CD4-positive, alpha-beta T cell treated with Interleukin-4 for 1 hour (primary cell): ENCODE data around the gene TP53INP2.
"Not testable (repeated sequence)": the region's sequence is repeated elsewhere in the genome, so short reads cannot be mapped to it uniquely, and the experiment has no call there.

Experiments
- DNase-seq, 2 donors: peaks; one replicate each; pipeline ENCODE4 v3.0.0-alpha.2; 2020 to 2022

TP53INP2 gene

DNA sequence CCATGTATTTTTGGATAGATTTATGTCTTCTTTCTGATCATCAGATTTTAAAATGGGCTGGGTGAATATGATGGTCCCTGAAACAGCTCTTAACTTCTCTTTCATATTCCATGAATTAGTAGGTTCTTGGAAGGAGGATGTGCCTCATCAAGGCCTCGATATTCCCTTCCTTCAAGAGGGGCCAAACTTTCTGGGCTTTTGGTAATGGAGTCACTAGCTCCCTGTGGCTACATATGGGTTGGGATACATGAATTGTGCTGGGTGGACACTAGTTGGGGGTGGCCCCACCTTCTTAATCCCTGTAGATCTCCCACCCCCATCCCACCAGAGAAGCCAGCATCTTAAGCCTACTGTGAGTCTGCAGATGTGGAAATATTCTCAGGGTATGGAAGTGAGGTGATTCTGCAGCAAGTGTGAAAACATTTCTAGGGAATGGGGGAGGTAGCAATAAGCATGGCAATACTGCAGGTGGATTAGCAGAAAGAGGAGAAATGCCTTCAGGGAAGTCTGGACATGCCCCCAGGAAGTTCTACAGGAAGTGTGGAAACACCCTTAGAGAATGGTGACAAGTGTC, 2.2 kb downstream of the TP53INP2 start:
- DNase-seq: no peak

DNA sequence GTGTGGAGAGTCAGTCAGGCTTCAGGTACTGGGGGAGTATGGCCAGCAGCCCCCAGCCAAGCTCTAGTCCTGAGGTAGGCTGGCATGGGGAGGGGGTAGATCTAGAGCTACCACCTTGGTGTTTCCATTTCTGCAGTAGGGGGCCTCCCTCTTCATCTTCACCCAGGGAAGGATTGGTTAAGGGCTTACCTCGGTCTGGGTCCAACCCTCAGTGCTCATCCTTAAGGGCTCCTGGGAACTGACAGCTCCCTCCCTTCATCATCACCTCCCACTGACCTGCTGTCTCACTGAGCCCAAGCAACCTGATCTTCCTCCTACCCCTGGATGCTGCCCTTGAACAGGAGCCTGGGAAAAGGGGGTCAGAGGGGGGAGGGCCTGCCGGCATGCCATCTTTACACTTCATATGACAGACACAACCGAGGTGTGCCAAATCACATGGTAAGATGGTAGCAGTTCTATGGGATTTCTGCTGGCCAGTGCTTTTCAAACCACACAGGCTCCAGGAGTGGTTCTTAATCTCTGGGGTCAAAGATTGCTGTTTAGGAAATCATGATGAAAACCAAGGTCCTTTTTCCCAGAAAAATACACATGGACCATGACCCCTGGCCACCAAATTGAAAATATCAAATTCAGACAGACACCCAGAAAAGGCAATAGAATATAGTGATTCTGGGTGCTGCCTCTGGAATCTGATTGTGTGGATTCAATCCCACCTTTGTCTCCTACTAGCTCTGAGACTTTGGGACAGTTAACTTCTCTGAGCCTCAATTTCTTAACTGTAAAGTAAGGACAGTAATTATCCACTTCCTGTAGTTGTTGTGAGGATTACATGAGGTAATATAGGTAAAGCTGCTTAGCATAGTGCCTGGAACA, 3.0 kb downstream of the TP53INP2 start:
- no peak for DNase-seq

DNA sequence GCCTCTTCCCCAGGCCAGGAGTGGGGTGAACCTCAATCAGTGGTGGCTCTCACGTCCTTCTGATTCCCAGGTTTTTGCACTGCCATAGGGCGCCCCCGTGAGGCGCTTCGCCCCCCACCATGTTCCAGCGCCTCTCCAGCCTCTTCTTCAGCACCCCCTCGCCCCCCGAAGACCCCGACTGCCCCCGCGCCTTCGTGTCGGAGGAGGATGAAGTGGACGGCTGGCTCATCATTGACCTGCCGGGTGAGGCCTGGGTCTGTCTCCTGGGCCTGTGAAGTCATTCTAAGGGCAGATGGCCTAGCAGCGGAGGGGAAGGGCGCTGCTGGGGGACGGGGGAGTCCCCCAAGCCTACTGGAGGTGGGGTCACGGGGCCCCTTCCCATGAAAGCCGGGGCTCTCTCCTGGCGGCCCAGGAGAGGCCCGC, 4.5 kb downstream of the TP53INP2 start:
- DNase-seq: peak; percentile 60 to 61

DNA sequence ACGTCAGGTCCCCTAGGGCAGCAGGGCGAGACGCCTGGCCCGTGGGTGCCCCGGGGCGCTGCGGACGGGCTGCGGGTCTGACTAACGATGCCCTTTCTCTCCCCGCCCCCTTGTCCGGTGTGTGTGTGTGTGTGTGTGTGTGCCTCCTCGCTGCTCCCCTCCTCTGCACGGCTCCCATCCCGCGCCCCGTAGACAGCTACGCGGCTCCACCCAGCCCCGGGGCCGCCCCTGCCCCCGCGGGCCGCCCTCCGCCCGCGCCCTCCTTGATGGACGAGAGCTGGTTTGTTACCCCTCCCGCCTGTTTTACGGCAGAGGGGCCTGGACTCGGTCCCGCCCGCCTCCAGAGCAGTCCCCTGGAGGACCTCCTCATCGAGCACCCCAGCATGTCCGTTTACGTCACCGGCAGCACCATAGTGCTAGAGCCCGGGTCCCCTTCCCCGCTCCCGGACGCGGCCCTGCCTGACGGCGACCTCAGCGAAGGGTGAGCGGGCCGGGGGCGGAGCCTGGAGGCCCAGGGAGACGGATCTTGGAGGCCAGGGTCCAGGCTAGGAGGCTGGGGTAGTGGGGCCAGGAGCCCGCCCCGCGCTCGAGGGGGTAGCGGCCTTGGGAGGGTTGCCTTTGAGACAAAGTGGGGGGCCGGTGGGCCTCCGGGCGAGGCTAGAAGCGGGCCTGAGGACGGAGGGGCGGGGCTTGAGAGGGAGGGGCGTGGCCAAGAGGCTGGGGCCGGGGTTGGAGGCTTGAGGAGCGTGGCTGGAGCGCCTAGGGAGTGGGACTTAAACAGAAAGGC, 5.1 kb downstream of the TP53INP2 start:
- DNase-seq: peak; percentile 81 to 86

DNA sequence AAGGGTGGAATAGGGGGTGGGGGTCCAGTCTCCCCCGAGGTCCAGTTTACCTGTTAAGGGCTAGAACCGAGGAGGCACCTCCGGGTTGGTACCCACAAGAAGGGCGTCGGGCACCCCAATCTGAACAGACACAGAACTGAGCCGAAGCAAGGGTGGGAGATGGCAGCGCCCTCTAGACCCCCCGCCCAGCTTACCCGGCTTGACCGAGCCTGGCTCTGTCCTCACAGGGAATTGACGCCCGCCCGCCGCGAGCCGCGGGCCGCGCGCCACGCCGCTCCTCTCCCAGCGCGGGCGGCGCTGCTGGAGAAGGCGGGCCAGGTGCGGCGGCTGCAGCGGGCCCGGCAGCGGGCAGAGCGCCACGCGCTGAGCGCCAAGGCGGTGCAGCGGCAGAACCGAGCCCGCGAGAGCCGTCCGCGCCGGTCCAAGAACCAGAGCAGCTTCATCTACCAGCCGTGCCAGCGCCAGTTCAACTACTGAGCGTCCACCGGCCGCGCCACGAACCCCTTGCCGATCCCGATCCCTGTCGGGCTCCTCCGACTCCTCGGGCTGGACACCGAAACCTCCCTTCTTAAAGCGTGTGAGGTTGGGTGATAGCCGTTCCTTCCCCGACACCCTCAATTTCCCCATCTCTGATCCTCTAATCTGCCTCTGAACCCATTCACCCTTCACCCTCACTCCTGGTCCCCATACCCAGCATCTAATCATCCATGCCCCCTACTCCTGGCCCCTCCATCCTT, 5.9 kb downstream of the TP53INP2 start:
- DNase-seq: no peak

DNA sequence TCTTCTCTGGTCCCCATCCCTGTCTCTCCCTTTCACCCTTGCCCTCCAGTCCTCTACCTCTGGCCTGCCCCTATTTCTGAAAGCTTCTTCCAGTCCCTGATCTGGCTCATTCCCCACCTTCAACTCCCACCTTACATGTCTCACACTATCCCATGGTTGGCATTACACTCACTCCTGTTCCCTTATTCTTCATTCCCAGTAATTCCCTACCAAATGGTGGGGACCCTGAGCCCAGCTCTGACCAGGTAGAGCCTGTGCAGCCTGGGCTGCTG, 6.4 kb downstream of the TP53INP2 start:
- DNase-seq: no peak

DNA sequence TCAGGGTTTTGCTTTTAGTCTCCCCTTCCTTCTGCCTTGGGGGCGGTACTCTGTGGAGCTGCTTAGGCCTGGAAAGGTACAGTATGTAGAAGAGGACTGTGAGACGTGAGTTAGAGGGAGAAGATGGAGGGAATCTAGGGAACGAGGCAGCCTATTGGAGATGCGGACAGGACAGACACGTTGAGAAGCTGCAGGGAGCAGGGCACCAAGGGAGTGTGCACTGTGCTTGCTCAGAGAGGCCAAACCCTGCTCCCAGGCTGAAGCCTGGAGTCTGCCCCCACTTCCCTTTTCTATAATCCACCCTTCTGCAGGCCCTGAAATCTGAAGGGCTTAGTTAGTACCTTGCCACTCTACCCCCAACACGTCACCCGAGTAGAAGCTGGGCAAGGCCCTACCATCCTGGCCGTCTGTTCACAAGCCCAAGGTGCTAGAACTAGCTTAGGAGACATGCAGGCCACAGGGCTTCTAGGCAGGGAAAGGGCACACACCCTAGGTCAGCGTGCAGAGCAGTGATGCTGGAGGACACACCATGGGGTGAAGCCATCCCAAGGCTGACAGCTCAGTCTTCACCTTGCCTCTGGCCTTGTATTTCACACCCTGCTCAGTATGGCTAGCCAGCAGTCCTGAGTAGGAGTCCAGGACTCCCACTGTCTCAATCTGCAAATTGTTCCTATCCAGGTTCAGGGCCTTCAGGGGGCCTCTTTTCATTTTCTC, 6.9 kb downstream of the TP53INP2 start:
- DNase-seq: no peak

DNA sequence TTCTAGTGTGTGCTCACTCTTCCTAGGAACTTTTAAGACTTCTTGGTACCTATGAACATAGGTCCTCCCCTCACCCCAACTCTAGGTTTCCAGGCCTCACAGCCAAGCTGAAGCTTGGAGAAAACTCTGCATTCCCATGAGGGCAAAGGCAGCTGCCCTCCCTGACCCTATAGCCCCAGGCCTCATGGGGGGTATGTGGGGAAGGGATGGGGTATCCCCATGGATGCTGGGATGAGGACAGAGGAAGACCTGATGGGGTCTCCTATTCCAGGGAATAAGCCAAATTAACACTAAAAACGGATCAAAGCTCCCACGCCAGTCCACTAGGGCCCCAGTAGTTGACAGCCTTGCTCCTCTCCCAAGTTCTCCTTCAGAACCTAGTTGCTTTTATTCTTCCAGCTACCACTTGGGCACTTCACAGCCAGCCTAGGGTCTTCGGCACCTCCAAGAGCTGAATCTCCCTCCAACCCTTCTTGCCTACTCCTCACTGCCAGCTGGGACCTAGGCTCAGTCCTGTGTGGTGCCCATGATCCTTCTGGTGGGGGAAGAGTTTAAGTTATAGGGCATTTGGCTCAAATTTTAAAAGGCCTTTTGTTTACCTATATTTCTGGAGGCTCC, 7.8 kb downstream of the TP53INP2 start:
- DNase-seq: no peak

DNA sequence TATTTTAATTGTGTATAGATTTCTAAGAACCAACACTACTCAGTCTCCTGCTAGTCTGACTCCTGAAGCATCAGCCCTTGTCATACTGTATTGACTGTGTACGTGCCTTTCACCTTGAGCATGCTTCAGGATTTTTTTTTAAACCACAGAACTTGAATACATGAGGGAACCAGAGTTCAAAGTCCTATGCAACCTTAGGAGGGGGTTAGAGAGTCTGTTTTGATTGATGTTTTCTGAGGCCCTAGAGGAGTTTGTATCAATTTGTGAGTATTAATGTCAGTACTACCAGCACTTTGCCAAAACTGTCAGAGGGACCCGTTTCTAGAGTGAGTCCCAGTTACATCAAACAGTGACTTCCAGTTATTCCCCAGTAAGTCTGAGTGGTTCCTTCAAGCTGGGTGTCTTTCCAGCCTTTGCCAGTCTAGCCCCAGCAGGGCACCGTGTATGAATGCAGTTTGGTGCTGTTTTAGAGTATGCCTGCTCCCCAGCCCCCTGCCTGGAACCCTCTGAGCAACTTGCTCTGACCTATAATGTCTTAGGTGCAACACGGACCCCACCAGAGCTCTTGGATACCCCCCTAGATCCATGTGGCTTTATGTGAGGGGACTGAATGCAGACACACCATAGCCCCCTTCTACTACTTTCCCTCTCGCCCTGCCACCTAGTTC, 8.5 kb downstream of the TP53INP2 start:
- DNase-seq: no peak

DNA sequence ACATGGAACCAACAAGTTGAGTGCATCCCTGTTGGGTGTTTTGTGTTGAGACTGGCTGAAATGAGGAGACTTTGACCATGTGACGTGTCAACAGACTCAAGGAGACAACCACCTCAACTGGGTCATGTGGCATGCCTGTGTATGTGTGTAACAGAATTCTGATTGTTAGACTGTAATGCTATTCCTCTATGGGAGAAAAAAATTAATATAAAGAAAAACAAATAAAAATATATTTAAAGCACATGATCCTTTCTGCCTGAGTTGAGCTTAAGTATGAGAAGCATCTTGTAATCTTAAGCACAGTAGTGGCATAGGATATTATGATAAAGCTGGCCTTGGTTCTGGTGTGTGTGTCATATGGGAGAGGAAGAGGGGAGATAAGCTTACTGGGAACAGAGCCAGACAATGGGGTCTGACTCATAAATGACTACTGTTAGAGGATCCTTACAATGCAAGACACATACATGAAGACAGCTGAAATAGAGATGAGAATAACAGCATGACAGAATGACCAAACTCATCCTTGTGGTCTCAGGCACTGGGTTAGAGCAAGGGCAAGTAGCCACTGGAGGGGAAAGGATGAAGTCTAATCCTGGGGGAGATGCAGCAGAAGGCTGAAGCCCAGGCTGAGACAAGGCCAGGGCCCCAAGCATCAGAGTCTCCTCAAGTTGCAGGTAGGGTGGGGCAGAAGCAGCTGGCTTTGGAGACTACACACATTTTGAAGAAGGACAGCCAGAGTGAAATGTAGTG, 9.2 kb downstream of the TP53INP2 start:
- no peak for DNase-seq

DNA sequence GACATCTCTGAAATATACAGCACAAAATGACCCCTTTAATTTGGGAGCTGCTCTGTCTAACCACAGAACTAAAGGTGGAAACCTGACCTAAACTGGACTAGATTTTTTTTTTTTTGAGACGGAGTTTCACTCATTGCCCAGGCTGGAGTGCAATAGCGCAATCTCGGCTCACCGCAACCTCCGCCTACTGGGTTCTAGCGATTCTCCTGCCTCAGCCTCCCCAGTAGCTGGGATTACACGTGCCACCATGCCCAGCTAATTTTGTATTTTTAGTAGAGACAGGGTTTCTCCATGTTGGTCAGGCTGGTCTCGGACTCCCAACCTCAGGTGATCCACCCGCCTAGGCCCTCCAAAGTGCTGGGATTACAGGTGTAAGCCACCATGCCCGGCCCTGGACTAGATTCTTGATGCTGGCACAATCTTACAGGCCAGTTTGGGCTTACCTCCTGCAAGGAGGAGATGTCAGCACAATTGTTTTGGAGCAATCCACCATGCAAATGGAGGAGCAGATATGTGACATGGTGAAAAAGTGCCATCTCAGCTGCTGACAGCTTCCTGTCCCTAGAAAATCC, 9.9 kb downstream of the TP53INP2 start:
- DNase-seq: not testable (repeated sequence)

DNA sequence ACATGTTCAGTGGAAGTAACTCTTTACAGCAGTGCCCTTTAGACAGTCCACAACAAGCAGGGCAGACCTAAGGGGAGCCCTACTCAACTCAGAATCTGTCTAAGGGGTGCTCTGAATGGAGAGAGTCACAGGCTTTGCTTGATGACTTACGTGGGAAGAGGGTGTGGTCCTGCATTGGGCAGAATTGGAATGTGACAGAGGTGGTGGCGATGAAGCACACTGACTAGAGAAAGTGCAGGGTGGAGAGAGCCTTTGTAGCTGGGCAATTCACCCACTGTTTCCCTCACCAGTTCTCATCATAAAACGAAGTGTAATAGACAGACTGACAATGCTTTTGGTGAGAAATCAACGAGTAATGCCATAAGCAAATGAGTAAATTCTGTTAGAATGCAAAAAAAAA, 11.2 kb downstream of the TP53INP2 start:
- DNase-seq: no peak

DNA sequence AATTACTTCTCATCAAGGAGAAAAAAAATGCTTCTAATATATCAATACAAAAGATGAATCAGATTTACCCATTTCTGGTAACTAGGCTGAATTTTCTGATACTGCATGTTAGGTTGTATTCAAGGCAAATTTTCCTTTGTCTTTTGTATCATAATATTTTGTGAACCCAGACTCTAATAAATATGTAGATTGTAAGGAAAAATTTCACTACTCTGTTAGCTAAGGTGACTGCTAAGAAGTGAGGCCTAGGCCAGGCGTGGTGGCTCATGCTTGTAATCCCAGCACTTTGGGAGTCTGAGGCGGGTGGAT, 12.7 kb downstream of the TP53INP2 start:
- DNase-seq: no peak

DNA sequence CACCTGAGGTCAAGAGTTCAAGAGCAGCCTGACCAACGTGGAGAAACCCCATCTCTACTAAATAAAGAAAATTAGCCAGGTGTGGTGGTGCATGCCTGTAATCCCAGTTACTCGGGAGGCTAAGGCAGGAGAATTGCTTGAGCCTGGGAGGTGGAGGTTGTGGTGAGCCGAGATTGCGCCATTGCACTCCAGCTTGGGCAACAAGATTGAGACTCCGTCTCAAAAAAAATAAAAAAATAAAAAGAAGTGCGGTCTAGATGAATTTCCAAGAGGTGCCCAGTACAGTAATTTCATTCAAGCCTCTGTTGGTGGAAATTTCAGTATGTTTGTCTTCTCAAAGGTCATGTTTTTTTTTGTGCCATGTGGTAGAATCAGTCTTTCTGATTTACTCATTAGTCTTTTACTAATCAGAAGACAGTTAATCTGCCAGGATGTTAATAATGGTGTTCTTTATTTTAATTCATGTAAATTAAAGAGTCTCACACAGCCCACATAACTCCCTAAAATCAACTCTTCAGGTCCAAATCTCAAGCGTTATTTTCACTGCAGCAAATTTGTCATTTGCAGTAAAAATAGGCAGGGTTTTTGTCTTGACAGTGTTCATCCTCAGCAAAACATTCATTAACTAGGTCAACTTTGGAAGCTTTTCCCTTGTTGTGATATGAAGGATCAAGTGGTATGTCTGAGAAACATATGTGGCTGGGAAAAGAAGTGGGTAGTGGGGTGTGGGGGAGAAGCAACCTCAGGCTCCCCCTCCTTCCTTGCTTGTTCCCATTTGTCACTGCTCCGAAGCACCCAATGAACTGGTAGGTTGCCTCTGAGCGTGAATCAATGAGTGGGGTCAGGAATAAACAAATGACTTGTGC, 13.3 kb downstream of the TP53INP2 start:
- DNase-seq: no peak

DNA sequence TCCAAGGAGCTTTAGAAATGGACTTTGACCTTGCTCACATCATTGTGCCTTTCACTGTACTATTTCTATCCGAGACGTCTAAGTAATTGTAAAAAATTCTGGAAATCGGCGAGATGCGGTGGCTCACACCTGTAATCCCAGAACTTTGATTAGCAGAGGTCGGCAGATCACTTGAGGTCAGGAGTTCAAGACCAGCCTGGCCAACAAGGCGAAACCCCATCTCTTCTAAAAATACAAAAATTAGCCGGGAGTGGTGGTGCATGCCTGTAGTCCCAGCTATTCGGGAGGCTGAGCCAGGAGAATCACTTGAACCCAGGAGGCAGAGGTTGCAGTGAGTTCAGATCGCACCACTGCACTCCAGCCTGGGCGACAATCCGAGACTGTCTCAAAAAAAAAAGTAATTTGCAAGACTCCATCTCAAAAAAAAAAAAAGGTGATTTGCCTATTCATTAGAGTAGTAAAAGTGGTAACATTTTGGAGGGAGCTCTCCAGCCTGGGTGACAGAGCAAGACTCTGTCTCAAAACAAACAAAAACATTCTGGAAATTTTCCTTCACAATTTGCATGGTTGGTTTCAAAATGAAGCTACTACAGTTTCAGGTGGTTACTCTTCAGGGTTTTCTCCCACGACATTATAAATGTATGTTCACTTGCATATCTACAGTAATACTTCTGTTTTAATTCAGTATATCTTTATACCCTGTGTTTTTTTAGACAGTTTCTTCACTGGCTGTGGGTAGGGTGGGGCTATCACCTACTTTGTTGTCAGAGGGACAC, 15.3 kb downstream of the TP53INP2 start:
- DNase-seq: not testable (repeated sequence)

DNA sequence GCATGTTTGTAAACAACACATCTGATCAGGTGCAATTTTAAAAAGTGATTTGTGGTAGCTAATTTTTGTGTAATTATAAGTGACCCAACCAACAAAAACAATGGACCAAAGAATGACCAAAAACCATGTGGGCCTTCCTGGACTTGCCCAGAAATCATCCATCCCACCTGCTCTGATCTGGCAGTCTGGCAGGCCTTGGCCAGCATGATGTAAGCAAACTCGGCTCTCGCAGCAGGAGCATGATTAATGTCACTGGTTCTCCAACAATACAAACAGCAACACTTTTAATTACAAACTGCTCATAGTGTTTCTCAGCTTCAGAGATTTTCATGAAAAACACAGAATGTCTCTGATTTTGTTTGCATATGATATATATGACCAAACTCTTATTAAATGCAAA, 16.1 kb downstream of the TP53INP2 start:
- no peak for DNase-seq

DNA sequence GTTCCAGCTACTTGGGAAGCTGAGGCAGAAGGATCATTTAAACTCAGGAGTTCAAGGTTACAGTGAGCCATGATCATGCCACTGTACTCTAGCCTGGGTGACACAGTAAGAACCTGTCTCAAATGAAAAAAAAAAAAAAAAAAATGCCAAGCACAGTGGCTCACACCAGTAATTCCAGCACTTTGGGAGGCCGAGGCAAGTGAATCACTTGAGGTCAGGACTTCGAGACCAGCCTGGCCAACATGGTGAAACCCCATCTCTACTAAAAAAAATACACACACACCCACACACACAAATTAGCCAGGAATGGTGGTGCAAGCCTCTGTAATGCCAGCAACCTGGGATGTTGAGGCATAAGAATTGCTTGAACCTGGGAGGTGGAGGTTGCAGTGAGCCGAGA, 18.4 kb downstream of the TP53INP2 start:
- not testable (repeated sequence) for DNase-seq

DNA sequence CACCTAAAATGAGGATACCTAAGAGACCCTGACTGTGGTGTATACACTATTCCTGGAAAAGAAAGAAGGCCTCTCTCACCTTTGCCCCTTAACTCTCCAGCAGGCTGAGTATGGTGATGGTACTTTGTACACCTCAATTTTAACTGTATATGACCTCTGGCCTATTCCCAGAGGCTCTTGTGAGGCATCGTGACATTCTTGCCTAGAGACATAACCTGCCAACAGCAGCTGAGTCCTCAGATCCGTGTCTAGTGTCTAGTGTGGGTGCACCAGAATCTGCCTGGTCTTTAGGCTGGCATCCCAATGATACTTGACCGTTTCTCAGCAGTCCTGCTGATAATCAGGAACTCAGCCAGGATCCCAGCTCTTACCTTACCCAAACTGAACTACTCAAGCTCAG, 20.0 kb downstream of the TP53INP2 start:
- DNase-seq: no peak

DNA sequence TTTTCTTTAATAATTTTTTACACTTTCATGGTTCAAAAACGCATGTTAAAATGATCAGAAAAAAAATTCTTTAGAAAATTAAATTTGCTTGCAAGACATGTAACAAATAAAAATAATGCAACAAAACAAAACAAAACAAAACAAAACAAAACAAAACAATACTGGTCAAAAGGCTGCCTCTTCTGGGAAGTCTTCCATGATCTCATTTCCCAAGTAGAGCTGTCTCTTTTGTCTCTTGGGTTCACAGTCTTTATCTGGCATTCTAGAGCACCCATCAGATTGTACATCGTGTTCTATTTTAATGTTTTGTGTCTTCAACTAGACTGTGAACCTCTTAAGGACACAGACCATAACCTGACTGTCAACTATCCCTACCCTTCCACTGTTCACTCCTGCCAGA, 25.3 kb downstream of the TP53INP2 start:
- DNase-seq: no peak
